ENCODE data around the gene PLXNB2. TPM values are rescaled to one million over a fixed set of nuclear protein-coding genes. Genes with fewer than 3 reads are reported as not detected.

Gene PLXNB2
- total RNA-seq, 3 donors from 2014 or later = 232 to 318 (median 250) TPM

DNA sequence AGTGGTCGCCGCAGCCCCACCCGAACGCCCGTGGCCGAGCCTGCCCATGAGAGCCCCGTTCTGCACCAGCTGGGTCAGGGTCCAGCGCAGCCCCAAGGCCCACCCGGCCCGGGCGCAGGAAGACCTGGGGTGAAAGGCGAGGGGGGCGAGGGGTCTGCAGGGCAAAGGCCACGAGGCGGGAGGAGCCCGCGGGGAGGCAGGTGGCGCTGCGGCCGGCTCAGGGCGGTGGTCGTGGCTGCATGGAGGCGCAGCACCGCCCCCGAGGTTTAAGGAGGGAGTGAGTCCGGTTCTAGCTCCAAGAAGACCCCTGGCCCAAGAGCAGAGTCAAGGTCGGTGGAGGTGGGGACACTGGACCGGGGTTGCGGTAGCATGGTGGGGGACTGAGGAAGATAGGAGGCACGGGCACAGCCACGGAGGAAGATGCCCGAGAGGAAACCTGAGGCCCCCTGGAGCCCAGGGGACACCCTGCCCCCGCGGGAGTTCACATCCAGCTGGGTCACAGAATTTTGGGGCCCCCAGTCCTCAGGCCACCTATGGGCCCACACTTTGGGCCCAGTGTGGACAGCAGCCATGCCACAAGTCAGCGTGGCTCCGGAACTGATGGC is 55.9 kb downstream of the PLXNB2 start:
- peak; percentile 6 for ATAC-seq
- Histone ChIP-seq H3K9me3 (no peaks in the 10 kb centered on the region), H3K4me1 (ENCODE audit: low read depth) (peaks cover 23% of the 10 kb centered on the region), H3K4me3 (peak overlapping the region; percentile 46), H3K36me3 (ENCODE audit: low read depth) (no peaks in the 10 kb centered on the region)
- peak in 1 of 3 donors; percentile 47 for DNase-seq
- intact Hi-C loops (cut with DNase I, micrococcal nuclease) = loop anchor here in 1 of 2 donors (5.0 kb wide), 1 partner anchor 91 kb away; the partner anchor contains the start of gene PPP6R2
- TF ChIP-seq CTCF (IDR thresholded peaks at IDR 0.05) = no peak

GRCh38 chr22:50250555-50251476 is 56.6 kb downstream of the PLXNB2 start, which contains the start of gene HDAC10:
HDAC10 (minus strand) TSS chr22:50251265; CDS start chr22:50251032, 233 bp downstream.
- Histone ChIP-seq H3K4me1 (ENCODE audit: low read depth) (peaks cover 30% of the 10 kb centered on the region), H3K4me3 (peak within 1 kb of the TSS; percentile 46), H3K9me3 (no peaks in the 10 kb centered on the region), H3K36me3 (ENCODE audit: low read depth) (no peaks in the 10 kb centered on the region)
- intact Hi-C loops (cut with DNase I, micrococcal nuclease) = loop anchor here in 1 of 2 donors (5.0 kb wide), 1 partner anchor 91 kb away; the partner anchor contains the start of gene PPP6R2
- no peak for TF ChIP-seq CTCF (IDR thresholded peaks at IDR 0.05)
- DNase-seq (peak; percentile 89 to 93 (median 92)), ATAC-seq (peak; percentile 88)

- Histone ChIP-seq H3K36me3 (ENCODE audit: low read depth) (no peaks in the 10 kb centered on the region), H3K4me3 (no peak overlapping the region), H3K4me1 (ENCODE audit: low read depth) (peaks cover 36% of the 10 kb centered on the region), H3K9me3 (no peaks in the 10 kb centered on the region)
- ATAC-seq (no peak), DNase-seq (no peak)
- no peak for TF ChIP-seq CTCF (IDR thresholded peaks at IDR 0.05)
- intact Hi-C loops (cut with DNase I, micrococcal nuclease) = loop anchor here in 1 of 2 donors (5.0 kb wide), 1 partner anchor 92 kb away; the partner anchor contains the start of gene PPP6R2
Measured at GRCh38 chr22:50250249-50250554, 57.2 kb downstream of the PLXNB2 start.

- peaks cover 36% of the 10 kb centered on the region for H3K4me1 ChIP-seq (ENCODE audit: low read depth)
- no peaks in the 10 kb centered on the region for H3K36me3 ChIP-seq (ENCODE audit: low read depth)
- no peaks in the 10 kb centered on the region for H3K9me3 ChIP-seq
- ATAC-seq (no peak), DNase-seq (peak in 1 of 3 donors; percentile 48)
- TF ChIP-seq CTCF (IDR thresholded peaks at IDR 0.05) = no peak
- intact Hi-C loops (cut with DNase I, micrococcal nuclease) = loop anchor here (5.0 to 10.0 kb wide), 2 partner anchors 93 to 245 kb away; partner anchors contain the start of gene PPP6R2 (in 1 of the 2)
- no peak overlapping the region for H3K4me3 ChIP-seq
Measured at GRCh38 chr22:50249341-50250248, 57.9 kb downstream of the PLXNB2 start.

Measured in mucosa of descending colon (tissue), 3 donors.